ENCODE data around the gene TFEC. TPM values are rescaled to one million over a fixed set of nuclear protein-coding genes. Genes with fewer than 3 reads are reported as not detected.
A peak's percentile ranks its signal among the peaks of the same experiment; 100 is the strongest.

The TFEC gene
- total RNA-seq, 8 experiments from 2014 or later = under 0.01 to 6.7 (median 0.92) TPM; not detected in 1

GRCh38 chr7:115888981-115889668 is 141.4 kb downstream of the TFEC start:
- ATAC-seq (replicated peaks in 6 of 8) = no peak
- H3K4me1 ChIP-seq (replicated peaks in 1 of 2) = no peaks in the 10 kb centered on the region
- in situ Hi-C loops (cut with MboI; ENCODE audit: low pct_unique_long_range_greater_than_20kb in 2 of 9, low sequenced_read_pairs in 9 of 9, unreplicated experiment in 9 of 9) = no loop called here
- no peak overlapping the region for H3K27ac ChIP-seq
- no peak overlapping the region for H3K4me3 ChIP-seq
- WGBS, 10 experiments = 20 to 100% (median 87%) methylated on average over 1 to 5 of the region's 11 CpGs; no CpG with 5 or more reads in 3 of the 10 experiments

GRCh38 chr7:115885550-115885949 is 145.0 kb downstream of the TFEC start:
- H3K4me1 ChIP-seq (replicated peaks in 1 of 2) = peaks cover 7 to 9% of the 10 kb centered on the region in 2 donors
- no peak overlapping the region for H3K4me3 ChIP-seq
- in situ Hi-C loops (cut with MboI; ENCODE audit: low pct_unique_long_range_greater_than_20kb in 2 of 9, low sequenced_read_pairs in 9 of 9, unreplicated experiment in 9 of 9) = no loop called here
- peak in 3 of 8 experiments; percentile 38 to 71 (median 57) for ATAC-seq (replicated peaks in 6 of 8)
- WGBS, 10 experiments = 0 to 100% (median 74%) methylated on average over 1 to 2 of the region's 2 CpGs; no CpG with 5 or more reads in 1 of the 10 experiments
- H3K27ac ChIP-seq = no peak overlapping the region

Other genes starting within 250 kb of the TFEC start
- 100 to 1,000 TPM in 2 of 8 experiments, 10 to 100 TPM in 6; 24.2 to 103 (median 44.6) TPM for gene TES, start 179.8 kb upstream of the TFEC start, total RNA-seq